Activated naive CD8-positive, alpha-beta T cell treated with anti-CD3 and anti-CD28 coated beads, Interleukin-2, amount 50 U/mL, for 24 hours (primary cell): Measurements from ENCODE around the gene GRIA1.

Source experiments
- ATAC-seq: fragments of 150-1000 bp; cut with Tn5 transposase; one replicate; pipeline ENCODE4 v1.10.0; 2021
- DNase-seq: peaks from one replicate; pipeline ENCODE4 v3.0.0; 2021
- H3K27ac Mint-ChIP-seq: one replicate; pipeline ENCODE4 v1.8.0; 2021; ENCODE audit warnings: mild to moderate bottlenecking, mixed read lengths
- H3K27me3 Mint-ChIP-seq: one replicate; pipeline ENCODE4 v1.8.0; 2021; ENCODE audit warnings: mixed read lengths
- H3K36me3 Mint-ChIP-seq: one replicate; pipeline ENCODE4 v1.8.0; 2021; ENCODE audit warnings: low read depth, mixed read lengths
- H3K4me1 Mint-ChIP-seq: one replicate; pipeline ENCODE4 v1.8.0; 2021; ENCODE audit warnings: mixed read lengths
- H3K4me3 Mint-ChIP-seq: one replicate; pipeline ENCODE4 v1.8.0; 2021; ENCODE audit warnings: mild to moderate bottlenecking, moderate library complexity, mixed read lengths
- H3K9me3 Mint-ChIP-seq: one replicate; pipeline ENCODE4 v1.8.0; 2021; ENCODE audit warnings: mixed read lengths

The GRIA1 gene

DNA sequence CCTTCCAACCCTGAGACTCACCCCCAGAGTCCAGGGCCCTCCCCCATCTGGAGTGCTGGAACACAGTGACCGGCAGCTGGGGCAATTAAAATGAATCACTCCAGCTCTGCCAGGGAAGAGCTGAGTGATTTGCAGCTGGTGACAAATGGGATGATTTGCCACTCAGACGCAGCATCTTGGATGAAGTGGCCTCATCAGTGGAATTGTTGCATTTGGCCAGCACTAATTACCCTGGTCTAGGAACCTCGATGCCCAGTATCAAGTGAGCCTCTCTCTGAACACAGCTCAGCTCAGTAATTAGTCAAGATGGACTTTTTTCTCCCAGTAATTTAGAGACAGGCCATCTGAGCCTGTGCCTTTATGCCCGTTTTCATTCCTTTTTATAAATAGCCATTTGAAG lies 259.5 kb downstream of the GRIA1 start:
- Mint-ChIP-seq H3K27me3 (peaks cover 3% of the 10 kb centered on the region), H3K36me3 (no peaks in the 10 kb centered on the region), H3K4me3 (no peak overlapping the region), H3K4me1 (no peaks in the 10 kb centered on the region), H3K9me3 (no peaks in the 10 kb centered on the region), H3K27ac (no peak overlapping the region)
- no peak for ATAC-seq
- DNase-seq, result no peak

DNA sequence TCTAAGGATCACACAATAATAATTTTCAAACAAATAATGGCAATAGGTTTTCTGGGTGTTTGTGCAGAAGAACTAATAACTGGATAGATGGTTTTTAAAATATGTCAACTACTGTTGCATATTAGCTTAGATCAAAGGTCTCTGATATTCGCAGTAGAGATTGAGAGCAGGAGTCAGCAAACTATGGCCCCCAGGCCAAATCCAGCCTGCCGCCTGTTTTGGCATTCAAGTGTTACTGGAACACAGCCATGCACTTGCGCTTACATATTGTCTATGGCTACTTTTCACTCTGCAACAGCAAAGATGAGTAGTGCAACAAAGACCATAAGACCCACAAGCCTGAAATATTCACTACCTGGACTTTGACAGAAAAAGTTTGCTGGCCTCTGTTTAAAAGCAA lies 260.8 kb downstream of the GRIA1 start:
- ATAC-seq, result no peak
- H3K4me3 Mint-ChIP-seq, result no peak overlapping the region
- H3K27me3 Mint-ChIP-seq, result peaks cover 3% of the 10 kb centered on the region
- H3K27ac Mint-ChIP-seq, result no peak overlapping the region
- H3K4me1 Mint-ChIP-seq, result no peaks in the 10 kb centered on the region
- no peaks in the 10 kb centered on the region for H3K36me3 Mint-ChIP-seq
- H3K9me3 Mint-ChIP-seq, result no peaks in the 10 kb centered on the region
- no peak for DNase-seq

DNA sequence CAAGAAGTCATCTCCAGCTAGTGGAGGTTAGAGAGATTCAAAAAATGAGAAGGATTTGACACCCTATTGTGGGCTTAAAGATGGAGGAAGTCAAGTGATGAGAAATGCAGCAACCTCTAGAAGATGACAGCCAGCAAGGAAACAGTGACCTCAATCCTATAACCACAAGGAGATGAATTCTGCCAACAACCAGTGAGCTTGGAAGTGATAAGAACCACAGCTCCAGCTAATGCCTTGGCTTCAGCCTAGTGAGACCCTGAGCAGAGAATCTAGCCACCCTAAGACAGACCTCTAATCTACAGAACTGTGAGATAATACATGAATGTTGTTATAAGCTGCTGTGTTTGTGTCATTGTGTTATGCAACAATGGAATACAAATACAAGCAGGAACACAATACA lies 262.4 kb downstream of the GRIA1 start:
- Mint-ChIP-seq H3K36me3 (no peaks in the 10 kb centered on the region), H3K4me3 (no peak overlapping the region), H3K27me3 (peaks cover 3% of the 10 kb centered on the region), H3K4me1 (no peaks in the 10 kb centered on the region), H3K27ac (no peak overlapping the region), H3K9me3 (peaks cover 6% of the 10 kb centered on the region)
- ATAC-seq (no peak), DNase-seq (no peak)

DNA sequence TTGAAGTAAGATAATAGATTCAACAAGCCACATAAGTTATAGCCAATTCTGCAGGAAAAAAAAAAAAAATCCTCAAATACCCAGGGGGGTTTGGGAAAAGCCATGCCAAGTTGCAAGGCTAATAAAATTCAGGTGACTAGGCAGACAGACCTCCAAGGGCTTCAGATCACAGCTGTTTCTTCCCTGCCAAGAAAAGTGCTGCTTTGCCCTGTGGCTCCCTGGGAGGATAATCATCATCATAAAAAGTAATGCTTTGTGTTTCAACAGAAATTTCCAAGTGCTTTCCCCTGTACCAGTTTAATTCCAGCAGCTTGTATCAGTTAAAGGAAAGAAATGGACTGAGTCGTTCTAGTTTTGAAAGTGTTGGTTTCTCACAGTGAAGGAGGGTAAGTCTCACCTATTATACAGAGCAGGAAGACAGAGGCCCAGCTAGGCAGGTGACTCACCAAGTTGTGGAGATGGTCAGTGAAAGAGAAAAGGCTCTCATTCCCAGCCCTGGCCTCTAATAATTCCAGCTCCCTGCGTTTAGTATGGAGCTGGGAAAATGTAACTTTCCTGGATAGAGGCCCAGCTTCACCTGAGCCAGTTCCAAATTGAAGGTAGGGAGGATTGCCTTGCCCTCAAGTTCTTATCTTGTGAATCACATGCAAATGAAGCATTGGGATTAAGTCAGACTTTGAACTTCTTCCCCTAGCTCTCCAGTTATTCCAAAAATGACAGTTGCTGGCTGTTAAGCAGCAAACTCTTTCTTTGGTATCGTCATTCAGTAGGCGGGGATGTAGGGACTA lies 263.4 kb downstream of the GRIA1 start:
- ATAC-seq (no peak), DNase-seq (no peak)
- Mint-ChIP-seq H3K4me3 (no peak overlapping the region), H3K36me3 (no peaks in the 10 kb centered on the region), H3K27me3 (no peaks in the 10 kb centered on the region), H3K9me3 (peaks cover 6% of the 10 kb centered on the region), H3K4me1 (no peaks in the 10 kb centered on the region), H3K27ac (no peak overlapping the region)

DNA sequence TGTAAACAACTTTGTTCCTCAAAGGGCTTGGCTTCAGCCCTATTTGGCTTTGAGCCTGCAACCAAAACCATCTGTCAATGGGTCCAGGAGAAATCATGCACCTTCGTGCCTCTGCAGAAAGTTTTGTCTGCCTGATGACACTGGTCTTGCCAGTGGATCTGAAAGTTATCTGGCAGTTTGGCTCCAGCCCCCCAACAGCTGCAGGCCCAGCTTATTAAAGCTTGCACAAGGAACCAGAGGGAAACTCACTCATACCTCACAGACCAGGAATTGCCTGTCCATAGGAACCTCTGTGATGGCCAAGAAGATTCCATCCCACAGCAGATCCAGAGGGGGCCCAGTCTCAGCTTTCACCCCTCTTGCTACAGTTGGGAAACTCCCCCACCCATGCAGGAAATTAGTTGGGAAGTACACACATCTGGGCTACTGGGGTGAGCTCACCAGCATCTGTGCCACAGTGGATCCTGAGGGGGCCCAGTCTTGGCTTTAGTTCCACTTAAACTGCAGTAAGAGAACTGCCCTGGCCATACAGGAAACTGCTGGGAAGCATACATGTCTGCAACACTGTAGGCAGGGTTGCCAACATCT lies 265.5 kb downstream of the GRIA1 start:
- ATAC-seq, result no peak

DNA sequence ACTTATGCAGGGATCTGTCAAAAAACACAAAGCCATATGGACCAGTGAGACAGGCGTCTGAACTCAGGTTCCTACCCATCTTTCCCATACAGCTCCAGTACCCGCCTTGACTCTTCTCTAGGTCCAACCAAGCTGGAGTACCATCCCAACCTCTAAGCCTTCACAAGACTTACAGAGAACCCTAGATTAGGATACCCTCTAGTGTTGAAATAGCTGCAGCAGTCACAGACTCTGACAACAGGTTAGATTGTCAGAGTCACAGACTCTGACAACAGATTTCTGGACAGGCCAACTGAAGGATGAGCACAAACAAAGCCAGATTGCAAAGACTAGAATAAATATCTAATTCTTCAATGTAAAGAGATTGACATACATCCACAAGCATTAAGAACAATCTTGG lies 266.1 kb downstream of the GRIA1 start:
- Mint-ChIP-seq H3K9me3 (peaks cover 6% of the 10 kb centered on the region), H3K36me3 (no peaks in the 10 kb centered on the region), H3K4me1 (no peaks in the 10 kb centered on the region), H3K27me3 (no peaks in the 10 kb centered on the region), H3K4me3 (no peak overlapping the region), H3K27ac (no peak overlapping the region)
- DNase-seq (no peak), ATAC-seq (no peak)

More for the DNA sequence above, 265.5 kb downstream of the GRIA1 start:
- H3K4me1 Mint-ChIP-seq, result no peaks in the 10 kb centered on the region
- no peak overlapping the region for H3K4me3 Mint-ChIP-seq
- H3K9me3 Mint-ChIP-seq, result peaks cover 6% of the 10 kb centered on the region
- H3K27ac Mint-ChIP-seq, result no peak overlapping the region
- no peaks in the 10 kb centered on the region for H3K36me3 Mint-ChIP-seq
- H3K27me3 Mint-ChIP-seq, result no peaks in the 10 kb centered on the region
- no peak for DNase-seq

DNA sequence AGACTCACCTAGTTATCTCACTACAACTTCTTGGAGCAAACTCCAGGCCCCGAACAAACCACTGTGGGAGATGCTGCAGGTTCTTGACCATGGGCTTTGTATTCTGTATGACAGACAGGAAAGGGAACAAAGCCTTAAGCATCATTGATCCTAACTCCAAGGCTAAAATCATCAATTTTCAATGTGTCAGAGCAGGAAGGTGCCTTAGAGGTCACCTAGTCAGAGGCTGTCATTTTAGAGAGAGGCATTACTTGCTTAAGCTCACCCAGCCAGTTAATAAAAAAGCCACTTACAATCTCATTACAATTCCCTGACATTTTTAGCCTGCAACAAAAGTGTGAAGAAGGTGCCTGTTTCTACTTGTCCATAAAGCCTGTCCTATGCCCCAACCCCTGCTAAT lies 275.5 kb downstream of the GRIA1 start:
- no peak for DNase-seq
- no peak for ATAC-seq
- Mint-ChIP-seq H3K4me1 (no peaks in the 10 kb centered on the region), H3K27ac (no peak overlapping the region), H3K36me3 (no peaks in the 10 kb centered on the region), H3K4me3 (no peak overlapping the region), H3K27me3 (no peaks in the 10 kb centered on the region), H3K9me3 (peaks cover 1% of the 10 kb centered on the region)

DNA sequence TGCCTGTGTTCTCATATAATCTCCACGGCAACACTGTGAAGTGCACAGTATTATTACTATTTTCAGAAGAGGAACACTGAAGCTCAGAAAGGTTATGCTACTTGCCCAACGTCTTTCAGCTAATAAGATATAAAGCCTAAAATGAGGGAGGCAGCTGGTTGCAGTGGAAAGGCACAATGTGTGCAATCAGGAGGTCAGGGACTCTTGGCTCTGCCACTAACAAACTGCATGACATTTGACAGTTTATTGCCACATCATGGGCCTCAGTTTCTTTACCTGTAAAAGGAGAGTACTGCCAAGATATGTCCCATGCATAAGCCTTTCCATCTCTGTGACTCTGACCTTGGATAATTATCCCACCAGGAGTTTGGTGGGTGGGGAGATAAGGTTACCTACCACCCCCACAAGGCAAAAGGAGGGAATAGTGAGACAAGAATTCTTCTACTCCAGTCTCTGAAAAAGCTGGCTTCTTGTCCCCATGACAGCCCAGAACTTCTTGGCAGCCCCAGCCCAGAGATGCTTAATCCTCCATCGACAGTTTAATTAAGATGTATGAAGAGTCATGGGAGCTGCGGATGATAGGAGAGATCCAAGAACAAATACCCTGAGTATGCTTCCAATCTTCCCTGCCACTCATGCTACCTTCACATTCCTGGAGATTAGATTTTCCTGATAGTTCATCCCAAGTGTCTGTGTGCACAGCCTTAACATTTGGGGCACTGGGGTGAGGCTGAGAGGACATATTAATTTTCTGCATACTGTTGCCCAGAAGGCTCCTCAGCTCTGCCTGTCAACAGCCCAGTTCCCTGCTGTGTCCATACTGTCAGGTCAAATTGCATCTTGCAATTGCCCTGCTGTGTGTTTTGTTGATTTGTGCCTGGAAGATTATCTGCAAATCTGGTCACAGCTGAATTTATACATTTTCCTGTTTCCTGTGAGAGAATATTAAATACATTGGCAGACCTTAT lies 277.0 kb downstream of the GRIA1 start:
- H3K4me1 Mint-ChIP-seq, result no peaks in the 10 kb centered on the region

DNA sequence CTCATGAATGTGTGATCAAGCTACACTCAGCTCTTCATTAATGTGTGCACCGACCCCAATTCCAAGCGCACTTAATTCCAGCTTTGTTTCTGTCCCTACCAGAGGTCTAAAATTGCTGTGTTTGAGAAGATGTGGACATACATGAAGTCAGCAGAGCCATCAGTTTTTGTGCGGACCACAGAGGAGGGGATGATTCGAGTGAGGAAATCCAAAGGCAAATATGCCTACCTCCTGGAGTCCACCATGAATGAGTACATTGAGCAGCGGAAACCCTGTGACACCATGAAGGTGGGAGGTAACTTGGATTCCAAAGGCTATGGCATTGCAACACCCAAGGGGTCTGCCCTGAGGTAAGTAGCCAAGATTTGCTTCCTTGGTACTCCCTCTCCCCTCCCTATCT lies 279.6 kb downstream of the GRIA1 start:
- H3K27ac Mint-ChIP-seq, result no peak overlapping the region
- no peak for DNase-seq
- no peak overlapping the region for H3K4me3 Mint-ChIP-seq
- peaks cover 3% of the 10 kb centered on the region for H3K9me3 Mint-ChIP-seq
- no peaks in the 10 kb centered on the region for H3K27me3 Mint-ChIP-seq
- no peak for ATAC-seq
- H3K36me3 Mint-ChIP-seq, result no peaks in the 10 kb centered on the region
- no peaks in the 10 kb centered on the region for H3K4me1 Mint-ChIP-seq

More for the DNA sequence above, 277.0 kb downstream of the GRIA1 start:
- no peak for DNase-seq
- no peak overlapping the region for H3K27ac Mint-ChIP-seq
- no peaks in the 10 kb centered on the region for H3K36me3 Mint-ChIP-seq
- no peak for ATAC-seq
- peaks cover 3% of the 10 kb centered on the region for H3K9me3 Mint-ChIP-seq
- no peak overlapping the region for H3K4me3 Mint-ChIP-seq
- no peaks in the 10 kb centered on the region for H3K27me3 Mint-ChIP-seq

DNA sequence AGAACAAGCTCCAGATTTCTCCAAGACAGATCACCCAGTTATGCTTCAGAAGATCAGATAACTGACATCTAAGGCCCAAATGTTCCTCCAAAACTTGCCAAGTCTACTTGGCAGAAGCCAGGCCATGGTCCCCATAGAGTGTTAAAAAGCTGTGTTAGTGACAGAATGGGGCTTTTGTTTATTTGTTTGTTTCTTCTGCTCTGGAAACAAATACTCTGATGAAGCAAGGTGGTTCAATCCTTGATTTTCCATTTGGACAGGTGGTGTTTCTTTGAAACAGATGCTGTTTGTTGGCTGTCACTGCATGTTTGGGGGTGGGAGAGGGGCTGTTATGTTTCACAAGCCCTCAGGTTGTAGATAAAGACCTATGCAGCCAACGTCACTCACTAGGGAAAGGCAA lies 284.2 kb downstream of the GRIA1 start:
- ATAC-seq (no peak), DNase-seq (no peak)
- no peaks in the 10 kb centered on the region for H3K4me1 Mint-ChIP-seq
- no peaks in the 10 kb centered on the region for H3K36me3 Mint-ChIP-seq
- H3K27me3 Mint-ChIP-seq, result no peaks in the 10 kb centered on the region
- no peak overlapping the region for H3K27ac Mint-ChIP-seq
- H3K9me3 Mint-ChIP-seq, result peaks cover 3% of the 10 kb centered on the region
- no peak overlapping the region for H3K4me3 Mint-ChIP-seq

DNA sequence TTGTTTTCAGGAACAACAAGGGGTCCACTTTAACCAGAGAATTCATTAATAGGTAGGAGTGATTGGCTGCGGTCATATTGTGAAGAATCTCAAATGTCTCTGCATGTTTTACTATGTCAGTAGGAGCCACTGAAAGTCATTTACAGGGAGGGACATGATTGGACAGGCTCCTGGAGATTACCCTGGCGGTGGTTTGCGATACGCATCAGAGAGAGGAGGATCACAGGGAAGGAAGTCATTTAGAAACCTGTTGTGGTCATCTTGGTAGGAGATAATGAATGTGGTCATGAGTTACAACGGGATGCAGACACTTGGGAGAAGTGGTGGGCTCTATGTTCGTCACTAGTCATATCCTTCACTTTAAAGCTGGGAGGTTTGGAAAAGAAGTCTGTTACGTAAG lies 285.5 kb downstream of the GRIA1 start:
- ATAC-seq, result no peak
- Mint-ChIP-seq H3K4me3 (no peak overlapping the region), H3K27ac (no peak overlapping the region), H3K27me3 (no peaks in the 10 kb centered on the region), H3K9me3 (peaks cover 3% of the 10 kb centered on the region), H3K4me1 (no peaks in the 10 kb centered on the region), H3K36me3 (no peaks in the 10 kb centered on the region)
- DNase-seq, result no peak

DNA sequence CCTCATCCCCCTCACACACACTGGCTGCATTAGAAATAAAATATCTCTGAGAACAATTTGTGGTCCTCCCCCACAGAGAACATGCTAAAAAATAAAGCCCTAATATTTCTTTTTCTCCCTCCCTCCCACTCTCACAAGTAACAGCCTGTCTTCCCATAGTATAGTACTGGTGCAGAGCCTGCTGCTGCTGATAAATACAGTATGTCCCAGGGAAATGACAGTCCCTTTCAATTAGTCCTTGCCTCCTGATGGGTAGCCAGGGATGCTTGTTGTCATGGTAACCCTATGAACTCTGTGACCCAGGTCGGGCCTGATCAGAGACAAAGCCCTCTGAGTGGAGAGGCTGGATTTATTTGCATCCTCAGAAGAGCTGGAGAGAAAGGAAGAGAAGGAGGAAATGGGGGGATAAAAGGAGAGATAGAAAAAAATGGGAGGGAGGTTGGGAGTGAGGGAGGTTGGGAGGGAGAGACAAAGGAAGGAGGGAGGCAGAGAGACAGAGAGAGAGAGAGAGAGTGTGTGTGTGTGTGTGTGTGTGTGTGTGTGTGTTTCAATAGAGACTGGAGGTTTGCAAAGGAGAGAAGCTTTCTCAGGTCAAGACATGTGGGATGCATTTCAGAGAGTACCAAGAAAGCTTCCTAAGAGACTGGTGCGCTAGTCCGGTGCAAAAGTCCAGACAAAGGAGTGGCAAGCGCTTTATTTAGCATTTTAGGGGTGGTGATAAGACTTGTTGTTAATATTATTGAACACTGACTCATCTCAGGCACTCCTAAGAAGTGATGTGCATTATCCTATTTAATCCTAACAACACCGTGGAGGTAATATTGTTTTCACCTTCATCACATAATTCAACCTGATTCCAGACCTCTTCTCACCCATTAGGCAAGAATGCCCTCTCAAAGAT lies 287.5 kb downstream of the GRIA1 start:
- no peak overlapping the region for H3K4me3 Mint-ChIP-seq
- ATAC-seq, result no peak
- no peaks in the 10 kb centered on the region for H3K4me1 Mint-ChIP-seq
- H3K36me3 Mint-ChIP-seq, result no peaks in the 10 kb centered on the region
- H3K27me3 Mint-ChIP-seq, result no peaks in the 10 kb centered on the region
- no peak for DNase-seq
- H3K27ac Mint-ChIP-seq, result no peak overlapping the region
- H3K9me3 Mint-ChIP-seq, result no peaks in the 10 kb centered on the region

DNA sequence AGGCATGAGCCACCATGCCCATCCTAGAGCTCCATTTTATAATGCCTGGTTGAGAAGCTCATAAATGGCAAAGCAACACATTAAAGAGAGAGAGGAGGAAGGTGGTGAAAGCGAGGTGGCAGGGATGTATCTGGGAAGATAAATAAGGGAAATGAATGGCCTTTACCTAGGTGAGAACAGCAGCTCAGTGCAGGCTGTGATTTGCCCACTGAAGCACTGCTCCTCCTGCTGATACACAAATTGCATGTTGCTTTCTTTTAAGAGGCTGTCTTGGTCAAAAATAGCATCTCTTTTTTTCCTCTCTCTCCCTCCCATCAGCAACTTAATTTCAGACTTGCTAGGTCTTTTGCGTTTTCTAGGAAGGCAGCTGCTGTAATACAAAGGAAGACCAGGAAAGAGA lies 289.4 kb downstream of the GRIA1 start:
- ATAC-seq, result no peak
- Mint-ChIP-seq H3K36me3 (no peaks in the 10 kb centered on the region), H3K27ac (no peak overlapping the region)

More for the DNA sequence above, 289.4 kb downstream of the GRIA1 start:
- DNase-seq, result no peak
- H3K4me1 Mint-ChIP-seq, result no peaks in the 10 kb centered on the region
- no peaks in the 10 kb centered on the region for H3K9me3 Mint-ChIP-seq
- no peaks in the 10 kb centered on the region for H3K27me3 Mint-ChIP-seq
- no peak overlapping the region for H3K4me3 Mint-ChIP-seq
